HG02938 (cell line): ENCODE results near the gene MYH15.

Experiments used
- ATAC-seq: cut with Tn5 transposase; IDR thresholded peaks from one replicate; pipeline ENCODE4 v1.9.1; 2021; ENCODE audit warnings: mild to moderate bottlenecking, moderate library complexity; ENCODE audit not compliant: unreplicated experiment

MYH15 gene

GRCh38 chr3:108342837-108343486 is 167.4 kb downstream of the MYH15 start:
- peak; percentile 81 for ATAC-seq

DNA sequence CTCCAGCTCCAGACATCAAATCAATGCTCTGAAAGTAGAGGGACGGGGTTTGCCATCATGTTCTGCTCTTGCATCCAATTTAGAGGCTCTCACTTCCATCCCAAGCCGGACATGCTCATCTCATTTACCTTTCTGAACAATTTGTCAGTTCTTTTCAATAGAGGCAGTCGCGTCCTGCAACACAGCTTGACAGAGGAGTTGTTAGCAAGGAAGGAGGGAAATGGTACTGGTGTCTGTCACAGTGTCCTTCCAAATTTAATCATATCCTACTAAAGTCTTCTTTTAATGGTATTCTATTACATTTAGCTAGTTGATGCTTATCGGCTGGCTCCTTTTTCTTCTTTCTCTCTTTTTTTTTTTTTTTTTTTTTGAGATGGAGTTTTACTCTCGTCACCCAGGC is 168.5 kb downstream of the MYH15 start:
- no peak for ATAC-seq

- no peak for ATAC-seq
Measured at GRCh38 chr3:108338901-108339545, 171.4 kb downstream of the MYH15 start.

GRCh38 chr3:108334701-108335100 is 175.7 kb downstream of the MYH15 start:
- ATAC-seq, result no peak

DNA sequence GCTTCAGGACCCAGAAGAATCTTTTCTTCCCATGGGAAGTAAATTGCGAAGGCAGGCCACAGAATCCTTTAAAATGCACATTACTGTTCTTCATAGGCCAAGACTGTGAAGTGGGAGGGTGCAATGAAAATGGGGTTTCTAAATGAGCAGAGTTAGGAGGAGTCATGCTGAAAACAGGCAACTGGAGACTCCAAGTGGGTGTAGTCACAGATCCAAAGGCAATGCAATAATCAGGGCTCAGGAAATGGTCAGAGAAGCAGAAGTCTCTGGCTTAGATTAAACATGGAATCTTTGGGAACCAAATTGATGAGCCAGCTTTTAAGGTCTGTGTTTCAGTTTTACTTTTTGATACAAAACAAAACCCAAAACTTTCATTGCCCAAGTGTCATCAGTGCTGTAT is 176.4 kb downstream of the MYH15 start:
- ATAC-seq, result no peak

GRCh38 chr3:108331792-108332191 is 178.6 kb downstream of the MYH15 start:
- no peak for ATAC-seq
